Measurements from ENCODE around the gene NDUFA7. TPM values are rescaled to one million over a fixed set of nuclear protein-coding genes. Genes with fewer than 3 reads are reported as not detected.

Gene NDUFA7
- total RNA-seq, result 18.7 and 24.3 TPM in 2 replicates

DNA sequence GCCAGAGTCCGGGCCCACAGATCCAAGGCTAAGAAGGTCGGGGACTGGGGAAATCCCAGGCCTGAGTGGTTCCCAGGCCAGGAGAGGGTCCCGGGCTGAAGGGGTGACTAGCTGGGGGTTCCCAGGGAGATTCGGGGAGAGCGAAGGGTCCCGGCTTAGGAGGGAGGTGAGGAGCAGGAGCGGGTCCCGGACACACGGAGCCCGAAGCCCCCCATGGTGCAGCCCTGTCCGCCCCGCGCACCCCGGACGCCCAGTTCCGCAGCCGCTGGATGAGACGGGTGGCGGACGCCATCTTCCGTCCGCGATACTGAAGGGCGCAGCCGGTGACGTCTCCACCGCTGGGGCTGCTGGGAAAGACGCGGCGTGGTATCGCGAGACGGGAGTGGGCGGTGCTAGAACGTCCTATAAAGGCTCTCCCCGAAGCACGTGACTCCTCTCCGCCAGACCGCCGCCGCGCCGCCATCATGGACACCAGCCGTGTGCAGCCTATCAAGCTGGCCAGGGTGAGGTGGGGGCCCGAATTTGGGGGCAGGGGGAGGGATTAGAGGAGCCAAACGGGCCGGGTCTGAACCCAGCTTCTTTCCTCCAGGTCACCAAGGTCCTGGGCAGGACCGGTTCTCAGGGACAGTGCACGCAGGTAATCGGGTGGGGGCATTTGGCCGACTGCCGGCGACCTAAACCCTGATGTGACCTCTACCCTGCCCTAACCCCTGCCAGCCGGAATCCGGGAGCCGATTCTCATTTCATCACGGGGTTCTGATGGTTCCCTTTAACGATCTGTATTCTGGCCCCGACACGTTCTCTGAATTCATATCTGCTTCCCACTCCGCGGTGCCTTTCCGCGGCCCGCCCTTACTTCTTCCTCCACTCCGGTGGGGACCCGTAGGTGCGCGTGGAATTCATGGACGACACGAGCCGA, at the start of gene NDUFA7, which contains the start of gene RPS28:
Gene NDUFA7, minus strand, starts transcription at position 309 of the 919 bp plus-strand sequence. Its CDS starts 17 bp downstream, at position 292.
Gene RPS28, plus strand, starts transcription at position 430 of the 919 bp plus-strand sequence. Its CDS starts 35 bp downstream, at position 465.

GRCh38 chr19:8363803-8364771, 42.9 kb upstream of the NDUFA7 start, which contains the start of gene ANGPTL4:
Gene ANGPTL4, plus strand, starts transcription at chr19:8364155. Its CDS starts 167 bp downstream, at chr19:8364322.

DNA sequence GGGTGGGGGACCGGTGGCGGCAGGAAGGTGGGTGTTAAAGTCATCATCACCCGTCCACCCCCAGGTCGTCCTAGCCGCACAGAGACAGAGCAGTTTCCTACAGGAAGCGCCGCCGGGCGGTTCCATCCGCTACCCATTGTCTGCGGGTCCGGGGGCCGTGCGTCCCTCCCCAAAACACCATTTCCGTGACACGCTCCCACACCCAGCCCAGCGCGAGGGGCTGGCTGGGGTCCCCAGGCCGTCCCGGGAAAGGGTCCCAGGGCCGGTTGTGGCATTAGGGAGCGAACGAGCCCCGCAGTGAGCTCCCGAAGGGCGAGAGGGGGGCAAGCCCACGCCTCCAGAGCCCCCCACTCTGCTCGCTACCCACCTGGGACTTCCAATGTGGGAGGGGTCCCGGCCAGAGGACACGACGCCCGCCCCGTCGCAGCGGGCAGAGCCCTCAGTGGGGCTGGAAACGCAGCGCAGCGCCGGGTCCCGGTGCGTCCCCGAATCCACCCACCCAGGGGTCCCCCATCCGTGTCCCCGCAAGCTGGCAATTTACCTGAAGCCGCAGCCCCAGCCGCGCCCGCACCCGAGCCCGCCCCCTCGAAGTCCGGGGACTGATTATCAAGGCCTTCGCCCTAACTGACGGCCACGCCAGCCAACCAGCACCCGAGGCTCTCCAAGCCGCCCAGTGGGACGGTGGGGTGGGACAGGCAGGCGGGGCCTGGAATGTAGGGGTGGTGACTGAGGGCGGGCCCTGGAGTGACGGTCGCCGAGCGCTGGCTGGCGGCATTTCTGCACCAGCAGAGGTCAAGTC, 21.7 kb upstream of the NDUFA7 start, which contains the start of gene KANK3:
Gene KANK3, minus strand, starts transcription at position 579 of the 799 bp plus-strand sequence. CDS start 5,434 bp downstream, outside the sequence.

DNA sequence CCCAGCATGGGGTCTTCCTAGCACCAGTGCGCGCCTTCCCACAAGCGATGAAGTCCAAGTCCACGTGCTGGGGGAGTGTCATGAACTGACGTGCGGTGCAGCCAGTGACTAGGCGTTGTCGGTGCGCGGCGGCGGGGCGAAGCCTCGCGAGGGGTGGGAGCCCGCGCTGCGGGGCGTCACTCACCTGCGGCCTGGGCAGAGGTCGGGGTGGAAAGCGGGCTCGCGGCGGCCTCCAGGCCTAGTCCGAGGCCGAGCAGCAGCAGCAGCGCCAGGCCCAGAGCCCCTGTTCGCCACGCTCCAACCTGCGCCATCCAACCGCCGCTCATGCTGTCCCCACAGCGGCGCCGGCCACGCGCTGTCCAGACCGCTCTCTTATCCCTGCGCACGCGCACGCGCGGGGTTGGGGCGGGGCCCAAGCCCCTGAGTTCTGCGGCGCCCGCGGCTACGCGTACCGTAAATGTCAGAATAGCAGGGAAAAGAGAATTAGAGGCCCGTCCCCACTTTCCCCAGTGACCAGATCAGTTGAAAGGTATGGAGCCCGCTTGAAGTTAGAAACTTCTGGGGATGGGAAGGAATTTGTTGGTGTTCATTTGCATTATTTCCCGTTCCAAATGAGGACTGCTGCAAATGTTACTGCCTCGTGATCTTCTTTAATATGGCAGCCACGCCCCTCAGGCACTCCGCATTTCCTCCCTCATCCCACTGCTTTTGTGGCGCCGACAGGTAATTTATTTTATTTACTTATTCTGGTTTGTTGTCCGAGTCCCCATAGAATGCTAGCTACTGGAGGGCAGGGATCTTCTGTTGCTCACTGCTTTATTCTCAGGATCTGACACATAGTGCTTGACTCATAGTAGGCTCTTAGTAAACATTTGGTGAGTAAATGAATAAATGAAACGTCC, 13.0 kb downstream of the NDUFA7 start, which contains the start of gene CD320:
Gene CD320, minus strand, starts transcription at position 394 of the 902 bp plus-strand sequence. Its CDS starts 68 bp downstream, at position 326.

Other genes with a start within 250 kb of the NDUFA7 start
- not detected in 2 replicates for gene FBN3, start 171.8 kb downstream of the NDUFA7 start, total RNA-seq
- gene CERS4, start 112.0 kb downstream of the NDUFA7 start, total RNA-seq, result 5.8 and 8.1 TPM in 2 replicates
- gene CD320, start 13.0 kb downstream of the NDUFA7 start, total RNA-seq, result 6.8 and 9.8 TPM in 2 replicates
- gene RPS28, start 121 bp upstream of the NDUFA7 start, total RNA-seq, result 316 and 569 TPM in 2 replicates
- 0.57 and 1.7 TPM in 2 replicates for gene KANK3, start 21.9 kb upstream of the NDUFA7 start, total RNA-seq
- gene ANGPTL4, start 42.8 kb upstream of the NDUFA7 start, total RNA-seq, result 3.4 and 5.9 TPM in 2 replicates
- gene RAB11B, start 69.0 kb upstream of the NDUFA7 start, total RNA-seq, result 53.3 and 120 TPM in 2 replicates
- gene MARCHF2, start 91.9 kb upstream of the NDUFA7 start, total RNA-seq, result 38.3 and 43.4 TPM in 2 replicates
- 34.9 and 76.1 TPM in 2 replicates for gene HNRNPM, start 123.6 kb upstream of the NDUFA7 start, total RNA-seq
- gene PRAM1, start 181.3 kb upstream of the NDUFA7 start, total RNA-seq, result 0.14 TPM in 1 of 2 replicates, not detected in the other
- gene ZNF414, start 192.8 kb upstream of the NDUFA7 start, total RNA-seq, result 0.68 and 5.3 TPM in 2 replicates

Data from nasal cavity respiratory epithelium epithelial cell of viscerocranial mucosa (primary cell).